SU-DHL-6 (cell line): ENCODE results near the gene F8.

Experiments
- H2AFZ ChIP-seq: fragments of 200-600 bp; sonication (generic); 2 replicates; pipeline ENCODE4 v1.6.1; 2014; ENCODE audit warnings: low read depth, mild to moderate bottlenecking, moderate library complexity, mixed read lengths, antibody characterized with exemption, low read length; ENCODE audit not compliant: severe bottlenecking
- H3F3A ChIP-seq: fragments of 200-600 bp; shearing (Covaris generic); 2 replicates; pipeline ENCODE4 v1.6.0; 2016; ENCODE audit warnings: antibody characterized with exemption, mild to moderate bottlenecking; ENCODE audit not compliant: insufficient read depth
- H3K27ac ChIP-seq: fragments of 200-600 bp; sonication (generic); 2 replicates; pipeline ENCODE4 v1.5.1; 2016; ENCODE audit warnings: low read depth, mild to moderate bottlenecking, low read length, moderate library complexity, mixed read lengths
- H3K27me3 ChIP-seq: fragments of 200-600 bp; sonication (generic), shearing (Covaris generic); 2 replicates; pipeline ENCODE4 v1.6.0; 2014; ENCODE audit warnings: mild to moderate bottlenecking, low read length
- H3K36me3 ChIP-seq: fragments of 200-600 bp; sonication (generic); 2 replicates; pipeline ENCODE4 v1.6.1; 2014; ENCODE audit warnings: mild to moderate bottlenecking, low read length, mixed read lengths
- H3K4me2 ChIP-seq: fragments of 300-600, 200-600 bp; shearing (Covaris generic), sonication (generic); 2 replicates; pipeline ENCODE4 v1.6.0; 2014; ENCODE audit warnings: low read length, low read depth, mild to moderate bottlenecking; ENCODE audit not compliant: poor library complexity, severe bottlenecking
- H3K4me3 ChIP-seq: fragments of 200-600 bp; sonication (generic); 2 replicates; pipeline ENCODE4 v1.5.1; 2014; ENCODE audit warnings: antibody characterized with exemption, low read length, mild to moderate bottlenecking, mixed read lengths; ENCODE audit not compliant: insufficient read depth, poor library complexity, severe bottlenecking
- H3K79me2 ChIP-seq: fragments of 200-600 bp; sonication (generic); 2 replicates; pipeline ENCODE4 v1.6.1; 2014; ENCODE audit warnings: mild to moderate bottlenecking, low read length, moderate library complexity; ENCODE audit not compliant: insufficient read depth
- H3K9ac ChIP-seq: fragments of 200-600 bp; sonication (generic); 2 replicates; pipeline ENCODE4 v1.7.0; 2014; ENCODE audit warnings: mild to moderate bottlenecking, low read length
- H3K9me2 ChIP-seq: fragments of 200-600 bp; sonication (generic); replicated peaks from 2 replicates; pipeline ENCODE4 v1.6.1; 2014; ENCODE audit warnings: low read length; ENCODE audit not compliant: insufficient read depth
- H3K9me3 ChIP-seq: fragments of 200-600 bp; sonication (generic); 2 replicates; pipeline ENCODE4 v1.6.1; 2014; ENCODE audit warnings: low read length, mixed read lengths; ENCODE audit not compliant: insufficient read depth
- H4K20me1 ChIP-seq: fragments of 200-600 bp; sonication (generic); 2 replicates; pipeline ENCODE4 v1.6.1; 2014; ENCODE audit warnings: low read depth, mild to moderate bottlenecking, antibody characterized with exemption, low read length, moderate library complexity, mixed read lengths
- CTCF ChIP-seq: fragments of 200-600 bp; sonication (generic); IDR thresholded peaks from one replicate; pipeline ENCODE4 v1.5.1; 2017; ENCODE audit warnings: antibody characterized with exemption, mild to moderate bottlenecking, low read length, moderate library complexity; ENCODE audit not compliant: insufficient read depth, poor library complexity, severe bottlenecking
- EZH2phosphoT487 ChIP-seq: fragments of 200-600 bp; sonication (generic), shearing (Covaris generic); conservative IDR thresholded peaks from 2 replicates; pipeline ENCODE4 v1.6.1; 2018; ENCODE audit warnings: mild to moderate bottlenecking, antibody characterized with exemption, low read length, moderate library complexity, mixed read lengths

F8 gene

DNA sequence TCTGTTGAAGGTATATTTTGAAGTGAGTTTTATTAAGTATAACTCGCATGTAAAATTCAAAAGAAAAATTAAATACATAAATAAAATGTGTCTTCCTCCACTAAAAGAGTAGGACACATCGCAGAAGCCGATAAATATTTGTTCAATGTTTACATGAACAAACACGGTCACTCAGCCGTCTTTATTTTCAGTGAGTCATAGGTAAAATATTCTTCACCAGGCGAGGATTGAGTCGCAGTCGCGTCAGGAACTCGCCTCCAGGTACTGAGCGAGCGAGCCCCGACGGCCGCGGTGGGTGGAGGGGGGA lies 3.9 kb upstream of the F8 start:
- peak overlapping the region; percentile 87 for H3K9ac ChIP-seq
- peak overlapping the region; percentile 98 for H3K4me2 ChIP-seq
- H3K79me2 ChIP-seq, result peaks cover 32% of the 10 kb centered on the region
- no peaks in the 10 kb centered on the region for H4K20me1 ChIP-seq
- H3K36me3 ChIP-seq, result no peaks in the 10 kb centered on the region
- H3F3A ChIP-seq, result peaks cover 12% of the 10 kb centered on the region
- peak overlapping the region; percentile 61 for H3K4me3 ChIP-seq
- H3K9me2 ChIP-seq, result no peaks in the 10 kb centered on the region
- no peaks in the 10 kb centered on the region for H3K9me3 ChIP-seq
- H3K27me3 ChIP-seq, result no peaks in the 10 kb centered on the region
- TF ChIP-seq CTCF (no peak), EZH2phosphoT487 (no peak)
- H2AFZ ChIP-seq, result peak overlapping the region; percentile 54
- H3K27ac ChIP-seq, result peak overlapping the region; percentile 98

DNA sequence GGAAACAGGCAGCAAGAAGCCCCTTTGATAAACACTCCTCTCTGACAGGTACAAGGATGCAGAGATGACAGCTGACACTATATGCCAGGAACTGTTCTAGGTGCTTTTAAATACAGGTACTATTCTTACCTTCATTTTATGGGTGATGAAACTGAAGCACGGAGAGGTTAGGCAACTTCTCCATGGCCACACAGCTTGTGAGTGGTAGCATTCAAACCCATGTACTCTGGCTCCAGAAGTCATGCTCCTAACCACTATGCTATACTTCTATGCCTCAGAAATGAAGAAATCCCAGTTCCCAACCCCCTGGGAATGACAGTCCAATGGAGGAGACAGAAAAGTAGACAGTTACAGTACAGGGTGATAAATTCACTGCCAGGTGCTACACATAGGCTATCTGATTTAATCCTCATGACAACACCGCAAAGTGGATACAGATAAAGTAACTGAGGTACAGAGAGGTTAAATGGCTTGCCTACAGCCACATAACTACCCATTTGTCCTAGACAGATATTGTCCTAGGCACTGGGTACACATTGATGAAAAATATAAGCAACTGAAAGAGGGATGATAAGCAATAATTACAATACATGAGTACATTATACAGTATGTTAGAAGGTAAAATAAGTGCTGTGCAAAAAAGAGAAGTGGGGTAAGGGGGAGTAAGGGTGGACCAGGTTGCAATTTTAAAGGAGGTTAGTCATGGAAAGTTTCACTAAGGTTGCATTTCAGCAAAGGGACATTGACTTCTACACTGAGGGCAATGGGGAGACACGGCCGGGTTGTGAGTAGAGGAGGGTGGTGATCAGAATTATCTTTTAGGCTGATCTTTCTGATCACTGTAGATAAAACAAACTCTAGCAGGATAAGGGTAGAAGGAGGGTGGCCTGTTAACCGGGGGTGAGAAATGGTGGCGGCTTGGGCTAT lies 1.6 kb upstream of the F8 start:
- Histone ChIP-seq H3F3A (peaks cover 12% of the 10 kb centered on the region), H3K4me3 (no peak overlapping the region), H3K79me2 (peaks cover 15% of the 10 kb centered on the region), H3K9ac (no peak overlapping the region), H2AFZ (no peak overlapping the region), H3K4me2 (no peak overlapping the region), H3K27ac (no peak overlapping the region), H3K9me3 (no peaks in the 10 kb centered on the region), H3K36me3 (no peaks in the 10 kb centered on the region), H4K20me1 (no peaks in the 10 kb centered on the region), H3K9me2 (no peaks in the 10 kb centered on the region), H3K27me3 (no peaks in the 10 kb centered on the region)
- TF ChIP-seq EZH2phosphoT487 (no peak), CTCF (no peak)

DNA sequence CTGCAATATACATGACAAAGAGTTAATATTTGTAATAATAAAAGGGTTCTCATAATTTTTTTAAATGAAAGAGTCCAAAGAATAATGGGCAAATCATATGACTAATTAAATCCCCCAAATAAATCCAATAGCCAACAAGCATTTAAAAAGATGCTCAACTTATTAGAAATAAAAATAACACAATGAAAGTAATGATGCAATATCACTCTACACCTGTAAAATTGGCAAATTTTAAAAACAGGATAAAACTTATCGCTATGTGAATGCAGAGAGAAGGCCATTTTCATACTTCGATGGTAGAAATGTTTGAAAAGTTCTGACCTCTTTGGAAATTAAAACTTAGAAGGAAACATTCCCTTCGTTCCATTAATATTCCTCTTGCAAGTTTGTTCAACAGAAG lies 1.9 kb downstream of the F8 start:
- H3K27me3 ChIP-seq, result no peaks in the 10 kb centered on the region
- H3K4me3 ChIP-seq, result no peak overlapping the region
- TF ChIP-seq EZH2phosphoT487 (no peak), CTCF (no peak)
- H3K9ac ChIP-seq, result no peak overlapping the region
- no peaks in the 10 kb centered on the region for H3K79me2 ChIP-seq
- no peak overlapping the region for H3K27ac ChIP-seq
- no peaks in the 10 kb centered on the region for H4K20me1 ChIP-seq
- no peak overlapping the region for H2AFZ ChIP-seq
- H3K9me3 ChIP-seq, result no peaks in the 10 kb centered on the region
- no peaks in the 10 kb centered on the region for H3K9me2 ChIP-seq
- H3K4me2 ChIP-seq, result no peak overlapping the region
- H3K36me3 ChIP-seq, result no peaks in the 10 kb centered on the region
- no peaks in the 10 kb centered on the region for H3F3A ChIP-seq
